ENCODE results near the gene PHF10.
A peak's percentile ranks its signal among the peaks of the same experiment; 100 is the strongest.

PHF10 gene

DNA sequence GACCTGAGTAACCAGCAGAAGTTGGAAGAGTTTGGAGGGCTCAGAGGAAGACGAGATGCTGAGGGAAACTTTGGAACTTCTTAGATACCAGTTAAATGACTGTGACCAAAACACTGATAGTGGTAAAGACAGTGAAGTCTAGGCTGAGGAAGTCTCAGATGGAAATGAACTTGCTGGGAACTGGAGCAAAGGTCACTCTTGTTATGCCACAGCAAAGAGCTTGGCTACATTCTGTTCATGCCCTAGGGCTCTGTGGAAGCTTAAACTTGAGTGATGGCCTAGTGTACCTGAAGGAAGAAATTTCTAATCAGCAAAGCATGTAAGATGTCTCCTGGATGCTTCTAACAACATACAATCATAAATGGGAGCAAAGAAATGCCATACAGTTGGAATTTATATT, 47.2 kb downstream of the PHF10 start:
- DNase-seq (ENCODE audit: low spot score) = no peak

DNA sequence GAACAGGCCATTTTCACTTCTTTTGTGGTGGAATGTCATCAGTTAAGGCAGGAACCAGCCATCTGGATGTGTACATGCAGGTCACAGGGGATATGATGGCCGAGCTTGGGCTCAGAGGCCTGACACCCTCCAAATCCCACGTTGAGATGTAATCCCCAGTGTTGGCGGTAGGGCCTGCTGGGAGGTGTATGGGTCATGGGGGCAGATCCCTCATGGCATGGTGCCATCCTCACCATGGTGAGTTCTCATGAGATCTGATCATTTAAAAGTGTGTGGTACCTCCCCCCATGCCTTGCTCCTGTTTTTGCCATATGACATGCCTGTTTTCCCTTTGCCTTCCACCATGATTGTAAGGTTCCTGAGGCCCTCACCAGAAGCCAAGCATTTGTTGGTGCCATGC, 49.3 kb downstream of the PHF10 start:
- DNase-seq (ENCODE audit: low spot score) = no peak

DNA sequence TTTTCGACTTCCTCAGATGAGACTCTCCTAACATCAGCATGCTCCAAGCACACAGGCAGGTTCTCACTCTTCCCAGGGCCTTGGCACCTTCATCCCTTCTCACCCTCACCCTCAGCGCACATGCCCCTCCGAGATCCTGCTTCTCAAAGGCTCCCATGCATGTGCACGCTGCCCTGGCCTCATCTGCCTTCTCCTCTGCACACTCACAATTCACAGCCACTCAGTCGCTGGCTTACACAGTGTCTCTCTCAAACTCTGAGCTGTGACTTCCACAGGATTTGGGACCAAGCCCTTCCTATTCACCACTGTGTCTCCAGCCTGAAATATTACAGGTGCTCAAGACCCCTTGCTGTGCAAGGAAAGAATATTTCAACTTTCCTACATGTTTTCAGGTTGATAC, 52.7 kb downstream of the PHF10 start:
- no peak for DNase-seq (ENCODE audit: low spot score)

DNA sequence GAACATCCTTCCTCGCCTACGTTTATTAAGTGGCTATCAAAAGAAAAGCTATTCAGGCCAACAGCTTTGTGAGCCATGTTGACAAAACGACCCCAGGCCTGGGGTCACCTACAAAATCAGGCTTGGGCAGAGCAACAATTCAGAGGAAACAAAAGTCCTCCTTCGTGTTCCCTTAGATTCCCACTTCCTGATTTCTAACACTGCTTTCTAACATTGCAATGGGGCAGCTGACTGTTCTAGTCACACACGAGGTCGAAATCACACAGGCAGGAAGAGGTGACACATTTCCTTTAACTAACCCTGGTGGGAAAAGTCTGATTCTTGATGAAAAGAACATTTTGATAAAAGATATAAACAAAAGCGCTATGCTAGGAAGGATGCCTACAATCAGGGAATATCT, 54.4 kb downstream of the PHF10 start:
- no peak for DNase-seq (ENCODE audit: low spot score)

DNA sequence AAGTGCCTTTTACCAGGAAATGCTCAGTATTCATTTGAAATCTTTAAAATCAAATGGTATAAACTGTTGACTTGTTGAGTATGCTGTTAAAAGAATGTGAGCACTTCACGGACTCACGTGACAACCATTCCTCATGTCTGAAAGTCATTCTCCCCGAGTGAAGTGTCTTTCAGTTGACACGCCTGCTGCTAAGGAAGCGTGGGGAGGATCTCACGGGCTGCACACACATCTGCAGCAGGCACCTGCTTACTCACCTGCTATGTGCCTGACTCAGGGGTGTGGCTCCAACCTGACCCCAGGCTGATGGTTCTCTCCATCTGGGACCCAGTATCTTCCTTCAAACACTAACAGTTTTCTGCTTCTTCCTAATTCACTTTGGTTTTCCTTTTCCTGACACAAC, 55.2 kb downstream of the PHF10 start:
- DNase-seq (ENCODE audit: low spot score) = no peak

DNA sequence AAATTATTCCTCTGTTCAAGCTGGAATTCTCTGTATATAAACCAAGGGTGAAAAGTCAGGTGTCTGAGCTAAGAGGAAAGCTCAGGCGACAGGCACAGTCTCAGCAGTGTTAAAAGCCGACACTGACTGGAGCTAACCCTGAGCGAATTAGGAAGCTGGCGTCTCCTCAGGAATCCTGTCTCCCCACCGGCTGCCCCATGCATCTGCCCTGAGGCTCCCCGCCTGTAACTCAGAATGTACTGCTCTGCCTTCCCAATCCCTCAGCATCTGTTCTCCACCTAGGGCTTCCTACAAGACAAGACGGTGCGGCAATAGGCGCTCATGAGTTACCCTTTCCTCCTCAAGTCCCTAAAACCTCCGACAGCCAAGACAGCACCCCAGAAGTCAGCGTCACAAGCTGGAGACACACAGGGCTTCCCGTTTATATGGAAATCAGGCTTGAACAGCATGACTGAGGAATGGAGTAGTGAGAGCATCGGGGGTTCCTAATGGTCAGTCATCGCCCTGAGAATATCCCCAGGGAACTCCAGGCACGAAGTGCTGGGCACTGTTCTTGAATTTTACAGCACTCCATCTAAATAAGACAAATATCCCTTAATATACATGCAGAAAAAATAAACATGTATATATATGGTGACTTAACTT, 56.0 kb downstream of the PHF10 start:
- no peak for DNase-seq (ENCODE audit: low spot score)

DNA sequence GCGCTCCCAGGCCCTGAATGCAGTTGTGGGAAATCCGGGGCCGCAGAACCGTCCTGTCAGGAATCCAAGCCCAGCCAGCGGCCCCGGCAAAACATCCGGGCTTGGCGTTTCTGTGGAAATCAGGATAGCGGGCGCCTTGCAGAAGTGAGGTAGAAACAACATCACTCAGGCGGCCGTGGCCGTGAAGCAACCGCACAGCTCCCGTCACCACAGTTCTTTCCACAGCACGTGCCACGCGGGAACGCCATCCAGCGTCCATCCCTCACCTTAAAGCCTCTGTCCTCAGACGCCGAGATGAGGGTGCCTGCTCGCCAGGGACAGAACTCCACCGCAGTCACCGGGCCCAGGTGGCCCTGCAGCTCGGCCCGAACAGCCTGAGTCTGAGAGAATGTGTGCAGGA, 56.6 kb downstream of the PHF10 start:
- DNase-seq (ENCODE audit: low spot score) = no peak

DNA sequence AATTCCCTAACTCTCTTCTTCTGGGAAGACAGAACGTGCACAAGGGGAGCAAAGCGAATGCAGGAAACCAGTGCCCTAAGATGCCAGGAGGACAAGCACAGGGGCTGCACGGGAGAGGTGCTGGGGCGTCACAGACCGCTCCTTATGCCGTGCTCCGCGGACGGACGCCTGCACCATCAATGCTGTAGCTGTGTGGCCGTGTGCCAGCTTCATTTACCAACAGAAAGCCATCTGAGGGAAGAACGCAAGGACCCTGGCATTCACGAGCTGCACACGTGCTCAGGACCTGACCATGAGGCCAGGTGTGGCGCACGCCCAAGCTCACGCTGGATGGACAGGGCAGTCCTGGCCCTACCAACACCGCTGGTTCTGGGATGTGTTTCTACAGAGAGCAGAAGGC, 57.9 kb downstream of the PHF10 start:
- DNase-seq (ENCODE audit: low spot score) = no peak

DNA sequence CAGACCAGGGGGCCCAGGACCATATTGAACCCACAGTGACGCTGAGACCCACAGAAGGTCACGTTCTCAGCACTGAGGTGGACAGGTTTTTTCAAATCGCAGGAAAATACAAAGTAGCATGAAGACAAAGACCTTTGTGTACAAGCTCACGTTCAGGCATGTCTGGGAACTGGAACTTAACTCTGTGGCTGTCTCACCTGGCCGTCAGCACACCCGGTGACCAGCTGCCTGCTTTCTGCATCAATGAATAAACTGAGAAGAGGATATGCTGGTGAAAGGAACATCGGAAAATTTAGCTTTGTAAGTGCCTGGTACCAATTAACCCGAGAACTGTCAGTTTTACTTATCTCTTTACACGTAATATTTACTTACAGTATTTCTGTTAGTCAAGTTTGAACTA, 59.0 kb downstream of the PHF10 start:
- DNase-seq (ENCODE audit: low spot score) = no peak

DNA sequence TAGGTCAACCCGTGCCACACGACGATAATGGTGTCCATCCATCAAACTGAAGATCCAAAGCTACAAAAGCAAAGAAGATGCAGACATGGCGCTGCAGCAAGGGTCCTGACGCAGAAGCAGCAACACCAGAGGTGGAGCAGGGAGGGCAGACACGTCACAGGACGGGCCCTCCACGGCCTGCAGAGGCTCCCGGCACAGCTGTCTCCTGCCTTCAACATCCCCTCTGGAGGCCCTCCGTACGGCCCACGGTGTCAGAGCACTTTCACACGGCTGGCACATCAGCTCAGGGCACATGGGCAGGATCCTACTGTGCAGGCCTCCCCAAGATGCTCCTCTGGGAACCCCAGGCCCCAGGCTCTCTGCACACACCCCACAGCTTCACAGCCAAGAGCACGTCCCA, 60.1 kb downstream of the PHF10 start:
- no peak for DNase-seq (ENCODE audit: low spot score)

DNA sequence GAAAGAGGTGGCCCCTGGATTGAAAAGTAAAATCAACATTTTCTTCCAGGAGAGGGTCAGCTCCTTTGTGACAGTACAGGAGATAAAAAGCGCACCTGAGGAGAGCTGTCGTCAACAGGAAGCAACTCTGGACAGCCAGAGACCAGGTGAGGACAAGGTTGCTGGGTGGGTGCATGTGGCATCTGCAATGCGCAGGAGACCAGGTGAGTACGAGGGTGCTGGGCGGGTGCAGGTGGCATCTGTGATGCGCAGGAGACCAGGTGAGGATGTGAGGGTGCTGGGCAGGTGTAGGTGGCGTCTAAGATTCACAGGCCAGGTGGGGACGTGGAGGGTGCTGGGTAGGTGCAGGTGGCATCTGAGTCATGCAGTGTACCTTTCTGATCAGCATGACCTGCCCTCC, 60.8 kb downstream of the PHF10 start:
- DNase-seq (ENCODE audit: low spot score) = no peak

DNA sequence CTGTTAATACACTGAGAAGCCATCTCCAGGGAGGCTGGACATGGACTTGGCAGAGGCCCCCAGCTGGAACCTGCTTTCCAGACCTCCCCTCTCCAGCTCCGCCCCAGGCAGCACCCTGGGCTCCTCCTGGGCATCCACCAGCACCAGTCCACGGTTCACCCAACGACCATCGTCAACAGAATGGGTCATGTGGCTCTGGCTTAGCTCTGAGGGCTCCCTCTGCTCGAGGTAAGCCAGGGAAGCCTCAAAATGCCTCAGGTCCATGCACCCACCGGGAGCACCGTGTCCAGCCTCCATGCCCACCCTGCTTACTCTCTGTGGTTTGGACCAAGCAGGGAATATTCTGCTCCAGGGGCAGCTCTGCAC, 62.9 kb downstream of the PHF10 start:
- DNase-seq (ENCODE audit: low spot score) = no peak

DNA sequence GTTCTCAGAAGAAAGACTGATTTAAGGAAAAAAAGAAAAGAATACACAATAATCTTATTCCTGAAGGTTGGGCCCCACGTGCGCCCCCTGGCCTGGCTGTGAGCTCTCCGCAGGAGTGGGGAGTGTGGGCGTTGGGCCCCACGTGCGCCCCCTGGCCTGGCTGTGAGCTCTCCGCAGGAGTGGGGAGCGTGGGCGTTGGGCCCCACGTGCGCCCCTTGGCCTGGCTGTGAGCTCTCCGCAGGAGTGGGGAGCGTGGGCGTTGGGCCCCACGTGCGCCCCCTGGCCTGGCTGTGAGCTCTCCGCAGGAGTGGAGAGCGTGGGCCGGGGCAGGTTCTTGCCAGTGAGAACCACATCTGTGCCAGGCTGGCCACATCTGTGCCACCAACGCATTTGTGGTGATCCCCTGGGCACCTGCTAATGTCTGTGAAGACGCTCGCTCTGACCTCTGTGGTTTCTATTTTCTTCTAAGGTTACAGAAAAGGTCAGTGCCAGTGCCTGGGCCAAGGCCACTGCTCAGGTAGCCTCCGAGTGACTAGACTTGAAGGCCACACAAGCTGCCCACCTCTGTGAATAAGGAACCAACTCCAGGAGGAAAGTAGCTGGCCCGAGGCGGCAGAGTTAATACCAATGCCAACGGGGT, 63.4 kb downstream of the PHF10 start:
- DNase-seq (ENCODE audit: low spot score) = no peak

DNA sequence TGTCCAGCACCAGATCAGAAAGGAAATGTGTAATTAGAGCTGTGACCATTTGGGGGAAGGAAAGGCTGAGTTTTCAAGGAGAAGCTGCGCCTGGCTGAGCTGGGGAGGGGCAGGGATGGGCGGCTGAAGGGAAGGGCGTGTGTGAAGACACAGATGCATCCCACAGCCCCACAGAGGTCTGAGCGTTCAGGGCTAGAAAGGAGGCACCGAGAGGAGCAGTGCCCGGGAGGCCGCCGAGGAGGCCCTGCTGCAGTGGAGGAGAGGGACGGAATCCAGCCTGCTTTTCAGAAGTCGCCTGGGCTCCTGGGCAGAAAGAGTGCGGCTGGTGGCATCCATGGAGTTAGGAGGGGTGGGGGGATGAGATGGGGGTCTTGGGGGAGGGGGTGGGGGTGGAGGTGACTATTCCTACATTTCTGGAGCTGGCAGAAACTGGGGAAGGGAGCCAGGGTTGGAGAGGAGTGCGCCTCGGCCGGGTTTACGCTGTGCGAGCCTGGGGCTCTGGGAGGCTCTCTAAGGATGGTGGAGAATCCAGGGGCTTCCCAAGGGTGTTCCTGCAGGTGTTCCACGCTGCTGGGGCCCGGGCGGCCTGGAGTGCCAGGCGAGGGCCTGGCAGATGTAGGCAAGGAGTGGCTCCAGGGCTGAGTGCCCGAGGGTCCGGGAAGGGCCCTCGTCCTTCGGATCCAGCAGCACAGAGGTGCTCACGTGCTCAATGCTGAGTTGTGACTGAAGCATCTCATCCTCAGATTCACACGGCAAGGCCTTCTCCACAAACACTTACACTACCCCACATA, 64.3 kb downstream of the PHF10 start:
- no peak for DNase-seq (ENCODE audit: low spot score)

DNA sequence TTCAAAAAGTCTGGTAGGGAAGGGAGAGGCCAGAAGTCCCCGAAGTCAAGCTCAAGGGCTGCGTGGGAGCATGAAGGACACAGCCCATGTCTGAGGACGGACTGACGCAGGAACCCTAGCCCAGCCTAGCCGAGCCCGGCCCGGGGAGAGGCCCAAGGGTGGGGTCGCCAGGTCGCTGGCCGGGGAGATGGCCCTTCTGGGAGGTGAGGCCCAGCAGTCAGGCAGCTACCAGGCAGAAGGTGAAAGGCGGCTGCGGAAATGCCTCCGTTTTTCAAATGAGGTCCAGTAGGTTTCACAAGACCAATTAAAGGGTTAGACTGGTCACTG, 67.1 kb downstream of the PHF10 start:
- DNase-seq (ENCODE audit: low spot score) = no peak

DNA sequence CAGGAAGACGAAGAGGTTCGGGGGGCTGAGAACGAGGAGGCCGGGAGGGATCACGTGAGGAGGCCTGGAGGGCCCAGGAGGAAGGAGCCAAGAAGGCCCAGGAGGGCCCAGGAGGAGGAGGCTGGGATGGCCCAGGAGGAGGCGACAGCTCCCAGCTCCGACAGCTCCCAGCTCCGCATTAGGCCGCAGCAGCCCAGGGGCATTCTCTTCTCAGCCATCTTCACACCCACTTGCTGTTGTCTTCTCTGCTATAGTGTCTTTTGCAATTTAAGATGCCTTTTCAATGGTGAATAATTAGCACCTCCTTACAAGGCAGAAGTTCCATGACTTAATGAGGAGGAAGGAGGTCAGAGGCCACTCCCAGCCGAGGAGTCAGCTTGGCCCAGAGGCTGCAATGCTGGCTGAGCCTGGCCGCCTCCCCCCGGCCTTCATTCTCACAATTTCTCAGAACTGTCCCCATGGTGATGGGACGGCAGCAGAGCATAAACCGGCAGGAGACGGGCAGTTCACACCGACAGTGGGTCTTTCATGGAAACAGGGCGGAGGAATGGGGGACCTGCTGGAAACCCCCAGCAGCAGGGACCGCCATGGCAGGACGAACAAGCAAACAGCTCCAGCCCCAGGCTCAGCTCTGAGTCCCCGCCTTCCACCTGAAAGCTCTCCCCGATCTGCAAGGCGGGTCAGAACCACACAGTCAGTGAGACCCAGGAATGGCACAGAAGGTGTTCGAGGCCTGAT, 67.6 kb downstream of the PHF10 start:
- no peak for DNase-seq (ENCODE audit: low spot score)

DNA sequence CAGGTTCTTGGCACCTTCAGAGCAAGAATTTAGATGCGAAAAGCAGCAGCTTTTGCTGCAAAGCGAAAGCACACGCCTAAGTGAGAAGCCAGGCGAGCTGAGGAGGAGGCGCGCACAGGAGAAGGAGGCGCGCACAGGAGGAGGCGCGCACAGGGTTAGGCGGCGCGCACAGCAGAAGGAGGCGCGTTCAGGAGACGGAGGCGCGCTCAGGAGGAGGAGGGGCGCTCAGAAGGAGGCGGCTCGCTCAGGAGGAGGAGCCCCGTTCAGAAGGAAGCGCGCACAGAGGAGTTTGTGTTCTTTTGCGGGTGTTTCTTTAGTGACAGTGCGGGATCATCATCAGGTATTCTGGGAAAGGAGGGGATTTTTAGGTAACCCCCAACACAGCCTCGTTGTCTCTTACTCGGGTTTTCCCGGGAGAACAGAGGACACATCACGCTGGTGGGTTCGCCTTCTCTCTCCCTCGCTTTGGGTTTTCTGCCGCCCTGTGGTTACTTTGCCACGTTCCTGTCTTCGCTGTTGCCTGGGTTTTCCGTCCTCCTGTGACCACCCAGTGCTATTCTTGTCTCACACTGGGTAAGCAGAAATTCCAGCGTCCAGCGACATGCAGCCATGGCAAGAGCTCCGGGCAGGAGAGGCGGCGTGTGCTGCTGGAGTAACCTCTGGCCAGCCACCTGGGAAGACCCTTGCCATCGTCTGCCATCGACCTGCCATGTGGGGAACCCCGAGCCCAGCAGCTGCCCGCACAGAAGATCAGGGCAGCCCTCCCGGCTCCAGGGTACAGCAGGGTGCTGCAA, 69.5 kb downstream of the PHF10 start:
- DNase-seq (ENCODE audit: low spot score) = peak; percentile 82
